Nephron (organoid): ENCODE results near the gene XRCC6.

Experiments used
- H3K27ac Mint-ChIP-seq, 3 experiments: 2 replicates each; pipeline ENCODE4 v1.8.0; 2020; ENCODE audit warnings: mixed read lengths in 3 of 3, mild to moderate bottlenecking in 2 of 3, moderate library complexity in 1 of 3
- H3K27me3 Mint-ChIP-seq: 2 replicates; pipeline ENCODE4 v1.8.0; 2021; ENCODE audit warnings: low read depth, mild to moderate bottlenecking, moderate library complexity, mixed read lengths
- H3K36me3 Mint-ChIP-seq: 2 replicates; pipeline ENCODE4 v1.8.0; 2020; ENCODE audit warnings: low read depth, mixed read lengths
- H3K4me1 Mint-ChIP-seq: 2 replicates; pipeline ENCODE4 v1.8.0; 2020; ENCODE audit warnings: mixed read lengths
- H3K4me3 Mint-ChIP-seq, 3 experiments: 2 replicates each; pipeline ENCODE4 v1.8.0; 2020; ENCODE audit warnings: mild to moderate bottlenecking in 3 of 3, mixed read lengths in 3 of 3, moderate library complexity in 2 of 3
- H3K9me3 Mint-ChIP-seq: 2 replicates; pipeline ENCODE4 v1.8.0; 2020; ENCODE audit warnings: mixed read lengths
- TF ChIP-seq, protein P1 (sequence below), 3 experiments: fragments of 200-600 bp; sonication (generic); IDR thresholded peaks; one replicate each; pipeline ENCODE4 v1.5.0; 2021; ENCODE audit warnings: antibody characterized with exemption in 3 of 3; ENCODE audit not compliant: unreplicated experiment in 3 of 3

XRCC6 gene

DNA sequence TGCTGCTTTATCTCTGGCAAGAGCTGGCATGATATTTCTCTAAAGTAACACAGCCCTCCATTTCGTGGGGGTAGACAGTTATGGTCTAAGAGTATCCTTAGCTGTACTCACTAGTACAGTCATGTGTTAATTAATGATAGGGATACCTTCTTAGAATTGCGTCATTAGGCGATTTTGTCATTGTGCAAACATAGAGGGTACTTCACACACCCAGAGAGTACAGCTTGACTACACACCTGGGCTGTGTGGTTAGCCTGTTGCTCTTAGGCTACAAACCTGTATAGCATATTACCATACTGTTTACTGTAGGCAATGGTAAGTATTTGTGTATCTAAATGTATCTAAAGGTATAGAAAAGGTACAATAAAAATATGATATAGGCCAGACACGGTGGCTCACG lies 17.0 kb downstream of the XRCC6 start:
- Mint-ChIP-seq H3K36me3 (peaks cover 84% of the 10 kb centered on the region), H3K4me1 (no peaks in the 10 kb centered on the region), H3K27ac (no peak overlapping the region), H3K9me3 (no peaks in the 10 kb centered on the region), H3K27me3 (no peaks in the 10 kb centered on the region), H3K4me3 (no peak overlapping the region)
- TF ChIP-seq, protein P1, sequence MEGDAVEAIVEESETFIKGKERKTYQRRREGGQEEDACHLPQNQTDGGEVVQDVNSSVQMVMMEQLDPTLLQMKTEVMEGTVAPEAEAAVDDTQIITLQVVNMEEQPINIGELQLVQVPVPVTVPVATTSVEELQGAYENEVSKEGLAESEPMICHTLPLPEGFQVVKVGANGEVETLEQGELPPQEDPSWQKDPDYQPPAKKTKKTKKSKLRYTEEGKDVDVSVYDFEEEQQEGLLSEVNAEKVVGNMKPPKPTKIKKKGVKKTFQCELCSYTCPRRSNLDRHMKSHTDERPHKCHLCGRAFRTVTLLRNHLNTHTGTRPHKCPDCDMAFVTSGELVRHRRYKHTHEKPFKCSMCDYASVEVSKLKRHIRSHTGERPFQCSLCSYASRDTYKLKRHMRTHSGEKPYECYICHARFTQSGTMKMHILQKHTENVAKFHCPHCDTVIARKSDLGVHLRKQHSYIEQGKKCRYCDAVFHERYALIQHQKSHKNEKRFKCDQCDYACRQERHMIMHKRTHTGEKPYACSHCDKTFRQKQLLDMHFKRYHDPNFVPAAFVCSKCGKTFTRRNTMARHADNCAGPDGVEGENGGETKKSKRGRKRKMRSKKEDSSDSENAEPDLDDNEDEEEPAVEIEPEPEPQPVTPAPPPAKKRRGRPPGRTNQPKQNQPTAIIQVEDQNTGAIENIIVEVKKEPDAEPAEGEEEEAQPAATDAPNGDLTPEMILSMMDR (IDR thresholded peaks at IDR 0.05; ENCODE audit: unreplicated experiment in 3 of 3), result no peak

DNA sequence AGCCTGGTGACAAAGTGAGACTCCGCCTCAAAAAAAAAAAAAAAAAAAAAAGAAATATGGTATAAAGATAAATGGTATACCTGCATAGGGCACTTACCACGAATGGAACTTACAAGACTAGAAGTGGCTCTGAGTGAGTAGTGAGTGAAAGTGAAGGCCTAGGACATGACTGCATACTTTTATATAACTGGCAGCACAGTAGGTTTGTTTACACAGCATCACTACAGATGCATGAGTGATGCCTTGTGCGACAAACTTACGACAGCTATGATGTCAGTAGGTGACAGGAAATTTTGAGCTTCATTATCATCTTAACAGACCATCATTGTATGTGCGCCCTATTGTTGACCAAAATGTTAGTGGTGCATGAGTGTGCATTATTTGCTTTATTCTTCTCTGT lies 17.7 kb downstream of the XRCC6 start:
- H3K36me3 Mint-ChIP-seq, result peaks cover 80% of the 10 kb centered on the region
- no peak overlapping the region for H3K4me3 Mint-ChIP-seq
- H3K9me3 Mint-ChIP-seq, result no peaks in the 10 kb centered on the region
- TF ChIP-seq, protein P1 (IDR thresholded peaks at IDR 0.05; ENCODE audit: unreplicated experiment in 3 of 3), result no peak
- no peaks in the 10 kb centered on the region for H3K27me3 Mint-ChIP-seq
- H3K4me1 Mint-ChIP-seq, result no peaks in the 10 kb centered on the region
- no peak overlapping the region for H3K27ac Mint-ChIP-seq

DNA sequence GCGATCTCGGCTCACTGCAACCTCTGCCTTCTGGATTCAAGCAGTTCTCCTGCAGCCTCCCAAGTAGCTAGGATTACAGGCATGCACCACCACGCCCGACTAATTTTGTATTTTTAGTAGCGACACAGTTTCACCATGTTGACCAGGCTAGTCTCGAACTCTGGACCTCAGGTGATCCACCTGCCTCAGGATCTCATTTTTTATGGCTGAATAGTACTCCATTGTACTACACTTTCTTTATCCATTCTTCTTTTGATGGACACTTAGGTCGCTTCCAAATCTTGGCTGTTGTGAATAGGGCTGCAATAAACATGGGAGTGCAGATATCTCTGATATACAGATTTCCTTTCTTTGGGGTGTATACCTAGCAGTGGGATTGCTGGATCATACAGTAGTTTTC lies 20.8 kb downstream of the XRCC6 start:
- Mint-ChIP-seq H3K4me3 (no peak overlapping the region), H3K27ac (no peak overlapping the region), H3K9me3 (no peaks in the 10 kb centered on the region), H3K4me1 (no peaks in the 10 kb centered on the region), H3K36me3 (peaks cover 71% of the 10 kb centered on the region), H3K27me3 (no peaks in the 10 kb centered on the region)
- TF ChIP-seq, protein P1 (IDR thresholded peaks at IDR 0.05; ENCODE audit: unreplicated experiment in 3 of 3), result no peak

DNA sequence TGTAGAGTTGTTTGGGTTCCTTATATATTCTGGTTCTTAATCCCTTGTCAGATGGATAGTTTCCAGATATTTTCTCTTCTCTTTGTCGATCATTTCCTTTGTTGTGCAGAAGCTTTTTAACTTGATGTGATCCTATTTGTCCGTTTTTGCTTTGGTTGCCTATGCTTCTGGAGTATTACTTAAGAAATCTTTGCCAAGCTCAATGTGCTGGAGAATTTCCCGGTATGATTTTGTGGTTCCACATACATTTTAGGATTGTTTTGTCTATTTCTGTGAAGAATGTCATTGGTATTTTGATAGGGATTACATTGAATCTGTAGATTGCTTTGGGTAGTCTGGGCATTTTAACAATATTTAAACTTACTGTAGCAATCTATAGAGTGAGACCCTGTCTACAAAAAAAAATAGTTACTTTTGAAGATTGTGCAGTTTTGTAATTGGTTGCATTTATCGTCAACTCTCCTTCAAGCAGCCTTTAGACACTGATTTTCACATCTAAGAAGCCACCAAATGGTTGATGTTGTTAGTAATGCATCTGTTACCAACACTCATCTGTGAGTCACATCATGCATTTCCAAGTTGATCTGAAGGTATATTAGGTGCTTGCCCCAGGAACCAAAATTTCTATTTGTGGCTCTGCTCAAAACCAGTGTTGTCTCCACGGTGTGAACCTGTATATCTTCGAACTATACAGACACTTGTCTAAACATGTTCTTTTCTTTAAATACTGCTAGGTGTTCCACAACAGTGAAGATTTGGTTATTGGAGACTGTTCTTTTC lies 21.4 kb downstream of the XRCC6 start:
- TF ChIP-seq, protein P1 (IDR thresholded peaks at IDR 0.05; ENCODE audit: unreplicated experiment in 3 of 3), result no peak
- H3K4me3 Mint-ChIP-seq, result no peak overlapping the region
- no peaks in the 10 kb centered on the region for H3K27me3 Mint-ChIP-seq
- no peaks in the 10 kb centered on the region for H3K9me3 Mint-ChIP-seq
- H3K4me1 Mint-ChIP-seq, result no peaks in the 10 kb centered on the region
- H3K27ac Mint-ChIP-seq, result no peak overlapping the region
- peaks cover 70% of the 10 kb centered on the region for H3K36me3 Mint-ChIP-seq

DNA sequence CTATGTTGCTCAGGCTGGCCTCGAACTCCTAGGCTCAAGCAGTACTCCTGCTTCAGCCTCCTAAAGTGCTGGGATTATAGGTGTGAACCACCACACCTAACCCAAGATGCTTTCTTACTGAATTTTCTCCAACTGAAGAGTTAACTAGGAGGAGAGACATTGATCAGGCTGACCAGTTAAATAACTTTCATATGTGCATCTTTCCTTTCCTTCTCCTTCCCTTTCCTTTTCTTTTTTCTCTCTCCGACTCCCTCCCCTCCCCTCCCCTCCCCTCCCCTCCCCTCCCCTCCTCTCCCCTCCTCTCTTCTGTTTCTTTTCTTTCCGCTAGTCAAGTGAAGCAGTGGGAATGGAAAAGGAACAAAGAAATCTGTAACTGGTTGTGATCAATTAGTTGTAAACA lies 26.7 kb downstream of the XRCC6 start:
- no peak overlapping the region for H3K27ac Mint-ChIP-seq
- peaks cover 65% of the 10 kb centered on the region for H3K36me3 Mint-ChIP-seq
- TF ChIP-seq, protein P1 (IDR thresholded peaks at IDR 0.05; ENCODE audit: unreplicated experiment in 3 of 3), result no peak

DNA sequence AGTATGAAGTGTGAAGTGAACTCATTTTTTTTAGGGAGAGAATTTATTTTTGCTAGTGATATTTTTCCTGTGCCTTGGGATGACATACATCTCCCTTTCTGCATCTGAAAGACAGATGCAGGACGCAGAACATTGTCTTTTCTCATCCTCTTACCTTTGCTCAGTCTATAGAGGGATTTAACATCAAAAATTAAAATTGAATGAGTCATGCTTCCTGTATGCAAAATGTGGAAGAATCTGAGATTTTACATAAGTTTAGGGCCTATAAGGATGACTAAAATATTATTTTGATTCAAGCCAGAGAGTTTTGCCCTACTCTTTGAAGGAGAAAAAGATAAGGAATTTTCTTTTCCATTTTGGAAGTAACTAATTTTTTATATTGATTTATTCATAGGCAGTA lies 27.3 kb downstream of the XRCC6 start:
- H3K9me3 Mint-ChIP-seq, result no peaks in the 10 kb centered on the region
- no peaks in the 10 kb centered on the region for H3K4me1 Mint-ChIP-seq
- H3K27ac Mint-ChIP-seq, result no peak overlapping the region
- H3K36me3 Mint-ChIP-seq, result peaks cover 64% of the 10 kb centered on the region
- no peaks in the 10 kb centered on the region for H3K27me3 Mint-ChIP-seq
- TF ChIP-seq, protein P1 (IDR thresholded peaks at IDR 0.05; ENCODE audit: unreplicated experiment in 3 of 3), result no peak
- no peak overlapping the region for H3K4me3 Mint-ChIP-seq

More for the DNA sequence above, 26.7 kb downstream of the XRCC6 start:
- no peaks in the 10 kb centered on the region for H3K27me3 Mint-ChIP-seq
- H3K4me1 Mint-ChIP-seq, result no peaks in the 10 kb centered on the region
- H3K9me3 Mint-ChIP-seq, result no peaks in the 10 kb centered on the region
- H3K4me3 Mint-ChIP-seq, result no peak overlapping the region
